Measurements from ENCODE around the gene DGCR6L.
"Not testable (repeated sequence)": the region's sequence is repeated elsewhere in the genome, so short reads cannot be mapped to it uniquely, and the experiment has no call there.

DGCR6L gene

DNA sequence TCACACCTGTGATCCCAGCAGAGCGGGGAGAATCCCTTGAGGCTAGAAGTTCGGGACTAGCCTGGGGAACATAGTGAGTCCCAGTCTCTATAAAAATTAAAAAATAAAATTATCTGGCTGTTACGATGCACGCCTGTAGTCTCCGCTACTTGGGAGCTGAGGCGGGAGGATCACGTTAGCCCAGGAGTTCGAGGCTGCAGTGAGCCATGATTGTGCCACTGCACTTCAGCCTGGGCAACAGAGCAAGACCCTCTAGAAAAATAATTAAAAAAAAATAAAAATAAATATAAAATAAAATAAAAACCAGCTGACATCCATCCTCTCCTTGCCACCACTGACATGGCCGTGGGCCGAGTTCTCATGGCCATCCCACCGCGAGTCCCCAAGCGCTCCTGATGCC, 44.0 kb downstream of the DGCR6L start:
- H3F3A ChIP-seq (ENCODE audit: control insufficient read depth, insufficient read depth) = no peaks in the 10 kb centered on the region
- no peak overlapping the region for H3K4me3 ChIP-seq (ENCODE audit: low read length)
- no peak for TF ChIP-seq EZH2phosphoT487 (IDR thresholded peaks at IDR 0.05; ENCODE audit: borderline replicate concordance, low read length)
- TF ChIP-seq CTCF (IDR thresholded peaks at IDR 0.05; ENCODE audit: low read depth, low read length, poor library complexity, severe bottlenecking) = no peak
- H4K20me1 ChIP-seq (ENCODE audit: control insufficient read depth, insufficient read depth, low read depth, low read length) = no peaks in the 10 kb centered on the region
- no peaks in the 10 kb centered on the region for H3K36me3 ChIP-seq (ENCODE audit: control insufficient read depth, low read length)
- H3K27me3 ChIP-seq (ENCODE audit: control insufficient read depth, low read length) = no peaks in the 10 kb centered on the region
- H3K4me2 ChIP-seq (ENCODE audit: low read length) = no peak overlapping the region
- no peak overlapping the region for H3K27ac ChIP-seq (ENCODE audit: low read depth, low read length)
- no peaks in the 10 kb centered on the region for H3K4me1 ChIP-seq (ENCODE audit: control insufficient read depth, low read length)
- no peaks in the 10 kb centered on the region for H3K9me3 ChIP-seq (ENCODE audit: control insufficient read depth, insufficient read depth, low read length)
- H3K79me2 ChIP-seq (ENCODE audit: control insufficient read depth, low read length) = no peaks in the 10 kb centered on the region
- H3K9me2 ChIP-seq (replicated peaks; ENCODE audit: control insufficient read depth, low read length) = no peaks in the 10 kb centered on the region

DNA sequence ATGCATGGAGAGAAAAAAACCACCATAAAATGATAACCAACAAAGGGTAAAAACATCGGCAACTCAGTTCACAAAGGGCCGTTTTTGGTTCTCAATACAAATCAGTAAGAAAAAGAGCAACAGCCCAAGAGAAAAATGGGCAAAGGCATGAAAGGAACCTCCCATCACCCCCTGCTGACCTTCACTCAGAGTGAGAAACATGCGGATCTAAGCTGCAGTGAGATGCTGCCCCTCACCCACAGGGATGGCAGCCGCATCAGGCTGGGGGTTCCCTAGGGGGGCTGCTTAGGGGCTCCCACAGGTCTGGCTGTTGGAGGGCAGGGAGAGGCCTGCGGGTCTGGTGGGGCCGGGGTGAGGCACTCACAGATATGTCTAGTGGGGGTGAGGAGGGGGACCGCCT, 44.5 kb downstream of the DGCR6L start:
- not testable (repeated sequence) for H3K36me3 ChIP-seq (ENCODE audit: control insufficient read depth, low read length); H3K27me3 ChIP-seq (ENCODE audit: control insufficient read depth, low read length); H3K27ac ChIP-seq (ENCODE audit: low read depth, low read length); H3K79me2 ChIP-seq (ENCODE audit: control insufficient read depth, low read length); H3K4me2 ChIP-seq (ENCODE audit: low read length); H3K9me2 ChIP-seq (replicated peaks; ENCODE audit: control insufficient read depth, low read length); H4K20me1 ChIP-seq (ENCODE audit: control insufficient read depth, insufficient read depth, low read depth, low read length); H3K4me3 ChIP-seq (ENCODE audit: low read length); H3F3A ChIP-seq (ENCODE audit: control insufficient read depth, insufficient read depth); H3K9me3 ChIP-seq (ENCODE audit: control insufficient read depth, insufficient read depth, low read length); H3K4me1 ChIP-seq (ENCODE audit: control insufficient read depth, low read length)

GRCh38 chr22:20274374-20274773, 45.5 kb downstream of the DGCR6L start:
- H3K4me2 ChIP-seq (ENCODE audit: low read length); H3K27me3 ChIP-seq (ENCODE audit: control insufficient read depth, low read length); H3K9me3 ChIP-seq (ENCODE audit: control insufficient read depth, insufficient read depth, low read length); H3F3A ChIP-seq (ENCODE audit: control insufficient read depth, insufficient read depth); H3K79me2 ChIP-seq (ENCODE audit: control insufficient read depth, low read length); H3K27ac ChIP-seq (ENCODE audit: low read depth, low read length); H3K36me3 ChIP-seq (ENCODE audit: control insufficient read depth, low read length); H4K20me1 ChIP-seq (ENCODE audit: control insufficient read depth, insufficient read depth, low read depth, low read length); H3K4me3 ChIP-seq (ENCODE audit: low read length); H3K4me1 ChIP-seq (ENCODE audit: control insufficient read depth, low read length); H3K9me2 ChIP-seq (replicated peaks; ENCODE audit: control insufficient read depth, low read length): not testable (repeated sequence)

DNA sequence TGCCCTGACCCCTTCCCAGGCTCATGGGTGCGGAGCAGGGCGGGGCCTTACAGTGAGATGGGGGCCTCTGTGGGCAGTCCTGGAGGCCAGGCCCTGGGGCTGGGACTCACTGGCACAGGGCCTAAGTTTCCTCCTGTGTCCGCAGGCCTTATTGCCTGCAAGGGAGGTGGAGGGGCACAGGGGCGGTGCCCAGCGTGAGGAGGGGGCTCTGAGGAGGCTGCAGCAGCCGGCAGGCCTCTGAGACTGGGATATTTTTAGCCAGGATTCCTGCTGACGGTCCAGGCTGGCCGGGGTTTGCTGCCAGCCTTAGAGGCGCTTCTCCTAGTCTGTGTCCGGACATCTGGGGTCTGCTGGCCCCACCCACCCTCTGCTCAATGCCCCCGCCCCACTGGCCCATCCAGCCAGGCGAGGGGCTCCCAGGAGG, 46.1 kb downstream of the DGCR6L start:
- Histone ChIP-seq H3K4me2 (ENCODE audit: low read length) (no peak overlapping the region), H3K27me3 (ENCODE audit: control insufficient read depth, low read length) (no peaks in the 10 kb centered on the region), H3K27ac (ENCODE audit: low read depth, low read length) (no peak overlapping the region), H3K4me3 (ENCODE audit: low read length) (no peak overlapping the region), H3F3A (ENCODE audit: control insufficient read depth, insufficient read depth) (no peaks in the 10 kb centered on the region), H3K9me2 (replicated peaks; ENCODE audit: control insufficient read depth, low read length) (no peaks in the 10 kb centered on the region), H3K4me1 (ENCODE audit: control insufficient read depth, low read length) (no peaks in the 10 kb centered on the region), H4K20me1 (ENCODE audit: control insufficient read depth, insufficient read depth, low read depth, low read length) (no peaks in the 10 kb centered on the region), H3K36me3 (ENCODE audit: control insufficient read depth, low read length) (no peaks in the 10 kb centered on the region), H3K79me2 (ENCODE audit: control insufficient read depth, low read length) (no peaks in the 10 kb centered on the region), H3K9me3 (ENCODE audit: control insufficient read depth, insufficient read depth, low read length) (no peaks in the 10 kb centered on the region)
- no peak for TF ChIP-seq EZH2phosphoT487 (IDR thresholded peaks at IDR 0.05; ENCODE audit: borderline replicate concordance, low read length)

DNA sequence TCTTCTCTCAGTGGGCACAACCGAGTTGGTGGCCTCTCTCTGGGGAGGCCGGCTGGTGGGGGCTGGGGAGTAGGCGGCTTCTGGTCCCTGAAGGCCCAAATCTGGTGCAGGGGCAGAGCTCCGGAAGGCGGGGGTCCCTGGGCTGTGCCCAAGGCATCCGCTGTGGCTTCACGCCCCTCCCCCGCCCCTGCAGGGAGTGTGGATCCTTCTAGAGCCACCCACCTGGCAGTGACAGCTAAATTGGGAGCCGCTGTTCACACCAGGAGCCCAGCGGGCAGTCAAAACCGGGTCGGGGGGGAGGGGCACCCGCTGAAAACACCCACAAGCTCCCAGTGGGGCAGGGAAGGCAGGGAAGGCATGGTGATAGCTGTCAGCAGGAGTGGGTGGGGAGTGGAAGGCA, 47.2 kb downstream of the DGCR6L start:
- Histone ChIP-seq H4K20me1 (ENCODE audit: control insufficient read depth, insufficient read depth, low read depth, low read length) (no peaks in the 10 kb centered on the region), H3K9me2 (replicated peaks; ENCODE audit: control insufficient read depth, low read length) (no peaks in the 10 kb centered on the region), H3K4me1 (ENCODE audit: control insufficient read depth, low read length) (no peaks in the 10 kb centered on the region), H3F3A (ENCODE audit: control insufficient read depth, insufficient read depth) (no peaks in the 10 kb centered on the region), H3K9me3 (ENCODE audit: control insufficient read depth, insufficient read depth, low read length) (no peaks in the 10 kb centered on the region), H3K27me3 (ENCODE audit: control insufficient read depth, low read length) (no peaks in the 10 kb centered on the region), H3K36me3 (ENCODE audit: control insufficient read depth, low read length) (no peaks in the 10 kb centered on the region), H3K4me2 (ENCODE audit: low read length) (no peak overlapping the region), H3K4me3 (ENCODE audit: low read length) (no peak overlapping the region), H3K27ac (ENCODE audit: low read depth, low read length) (no peak overlapping the region), H3K79me2 (ENCODE audit: control insufficient read depth, low read length) (no peaks in the 10 kb centered on the region)
- TF ChIP-seq CTCF (IDR thresholded peaks at IDR 0.05; ENCODE audit: low read depth, low read length, poor library complexity, severe bottlenecking) (no peak), EZH2phosphoT487 (IDR thresholded peaks at IDR 0.05; ENCODE audit: borderline replicate concordance, low read length) (no peak)

Data from DOHH2 (cell line).